Smooth muscle cell (in vitro differentiated cells): ENCODE measurements around the gene MANEAL. TPM values are rescaled to one million over a fixed set of nuclear protein-coding genes. Genes with fewer than 3 reads are reported as not detected.

Source experiments
- DNase-seq: peaks from one replicate; lab custom pipeline; 2025; ENCODE audit not compliant: unreplicated experiment; lab: John Stamatoyannopoulos, UW
- H2AFZ ChIP-seq: fragments of 200-600 bp; sonication (generic); 2 replicates; pipeline ENCODE4 v1.6.0; 2016; ENCODE audit warnings: antibody characterized with exemption, low read depth, mild to moderate bottlenecking
- H3F3A ChIP-seq: fragments of 200-600 bp; sonication (generic); 2 replicates; pipeline ENCODE4 v1.6.0; 2017; ENCODE audit warnings: antibody characterized with exemption, low read depth
- H3K27ac ChIP-seq: fragments of 200-600 bp; sonication (generic); 2 replicates; pipeline ENCODE4 v1.5.1; 2016; ENCODE audit warnings: low read depth, mild to moderate bottlenecking
- H3K27me3 ChIP-seq: fragments of 200-600 bp; sonication (generic); 2 replicates; pipeline ENCODE4 v1.6.1; 2016; ENCODE audit warnings: low read depth, mild to moderate bottlenecking
- H3K36me3 ChIP-seq: fragments of 200-600 bp; sonication (generic); 2 replicates; pipeline ENCODE4 v1.5.1; 2016; ENCODE audit warnings: low read depth
- H3K4me1 ChIP-seq: fragments of 200-600 bp; sonication (generic); 2 replicates; pipeline ENCODE4 v1.5.1; 2016; ENCODE audit warnings: low read depth
- H3K4me2 ChIP-seq: fragments of 200-600 bp; sonication (generic); 2 replicates; pipeline ENCODE4 v1.6.0; 2016; ENCODE audit warnings: mild to moderate bottlenecking
- H3K4me3 ChIP-seq: fragments of 200-600 bp; sonication (generic); 2 replicates; pipeline ENCODE4 v1.5.1; 2016; ENCODE audit warnings: mild to moderate bottlenecking
- H3K79me2 ChIP-seq: fragments of 200-600 bp; sonication (generic); 2 replicates; pipeline ENCODE4 v1.6.0; 2016; ENCODE audit warnings: low read depth, mild to moderate bottlenecking
- H3K9ac ChIP-seq: fragments of 200-600 bp; sonication (generic); 2 replicates; pipeline ENCODE4 v1.6.0; 2016; ENCODE audit warnings: low read depth
- H3K9me3 ChIP-seq: fragments of 200-600 bp; sonication (generic); replicated peaks from 2 replicates; pipeline ENCODE4 v1.5.1; 2016; ENCODE audit warnings: low read depth
- H4K20me1 ChIP-seq: fragments of 200-600 bp; sonication (generic); 2 replicates; pipeline ENCODE4 v1.6.0; 2016; ENCODE audit warnings: low read depth
- WGBS: methylation state at CpG from one replicate; pipeline ENCODE4 v1.1.7; 2016; ENCODE audit warnings: low lambda C conversion rate; 5-methylcytosine and 5-hydroxymethylcytosine counted together
- polyA plus RNA-seq: library from polyadenylated mRNA; unstranded; fragments of >200 nt; fragmentation: Nextera tagmentation; extraction: Ambion mirVana; gene quantifications from 2 replicates; pipeline ENCODE4 v1.2.1, GENCODE V29; 2016
- total RNA-seq: library from RNA; depleted of rRNA; stranded (reverse); fragments of >200 nt; gene quantifications from 2 replicates; pipeline ENCODE4 v1.2.3, GENCODE V29; 2014
- TF ChIP-seq, protein P1 (sequence below): fragments of 200-600 bp; sonication (generic); IDR thresholded peaks from 2 replicates; pipeline ENCODE4 v1.5.1; 2017; ENCODE audit warnings: borderline replicate concordance, mild to moderate bottlenecking, antibody characterized with exemption; ENCODE audit not compliant: insufficient read depth, poor library complexity, severe bottlenecking

Gene MANEAL
- total and polyA plus RNA-seq, 2 experiments from 2014 or later = 0.61 TPM; not detected in 1

DNA sequence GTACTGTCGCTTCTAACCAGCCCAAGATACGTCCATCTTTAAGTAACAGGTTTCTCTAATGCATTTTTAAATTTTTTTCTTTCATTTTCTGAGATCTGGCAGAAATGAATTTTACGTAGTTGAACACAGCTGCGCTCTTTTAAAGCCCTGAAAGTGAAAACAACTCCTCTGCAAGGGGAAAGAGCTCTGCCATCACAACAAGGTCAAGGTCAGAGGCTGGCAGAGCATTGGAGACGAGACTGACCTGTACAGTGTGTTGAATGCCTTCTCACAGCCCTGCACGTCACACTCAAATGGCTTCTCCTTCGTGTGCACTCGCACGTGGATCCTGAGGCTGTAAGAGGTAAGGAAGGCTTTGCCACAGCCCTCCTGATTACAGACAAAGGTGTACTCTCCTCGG lies 46.0 kb downstream of the MANEAL start:
- Histone ChIP-seq H3K9me3 (no peaks in the 10 kb centered on the region), H3K27ac (no peak overlapping the region), H3K4me2 (no peak overlapping the region), H4K20me1 (peaks cover 27% of the 10 kb centered on the region), H3K79me2 (peaks cover 20% of the 10 kb centered on the region), H2AFZ (no peak overlapping the region), H3F3A (no peaks in the 10 kb centered on the region), H3K27me3 (no peaks in the 10 kb centered on the region), H3K4me1 (no peaks in the 10 kb centered on the region), H3K9ac (no peak overlapping the region), H3K36me3 (peaks cover 11% of the 10 kb centered on the region), H3K4me3 (no peak overlapping the region)
- no peak for DNase-seq
- WGBS = 96% methylated on average over 10 of the region's 10 CpGs
- TF ChIP-seq, protein P1, sequence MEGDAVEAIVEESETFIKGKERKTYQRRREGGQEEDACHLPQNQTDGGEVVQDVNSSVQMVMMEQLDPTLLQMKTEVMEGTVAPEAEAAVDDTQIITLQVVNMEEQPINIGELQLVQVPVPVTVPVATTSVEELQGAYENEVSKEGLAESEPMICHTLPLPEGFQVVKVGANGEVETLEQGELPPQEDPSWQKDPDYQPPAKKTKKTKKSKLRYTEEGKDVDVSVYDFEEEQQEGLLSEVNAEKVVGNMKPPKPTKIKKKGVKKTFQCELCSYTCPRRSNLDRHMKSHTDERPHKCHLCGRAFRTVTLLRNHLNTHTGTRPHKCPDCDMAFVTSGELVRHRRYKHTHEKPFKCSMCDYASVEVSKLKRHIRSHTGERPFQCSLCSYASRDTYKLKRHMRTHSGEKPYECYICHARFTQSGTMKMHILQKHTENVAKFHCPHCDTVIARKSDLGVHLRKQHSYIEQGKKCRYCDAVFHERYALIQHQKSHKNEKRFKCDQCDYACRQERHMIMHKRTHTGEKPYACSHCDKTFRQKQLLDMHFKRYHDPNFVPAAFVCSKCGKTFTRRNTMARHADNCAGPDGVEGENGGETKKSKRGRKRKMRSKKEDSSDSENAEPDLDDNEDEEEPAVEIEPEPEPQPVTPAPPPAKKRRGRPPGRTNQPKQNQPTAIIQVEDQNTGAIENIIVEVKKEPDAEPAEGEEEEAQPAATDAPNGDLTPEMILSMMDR = no peak

DNA sequence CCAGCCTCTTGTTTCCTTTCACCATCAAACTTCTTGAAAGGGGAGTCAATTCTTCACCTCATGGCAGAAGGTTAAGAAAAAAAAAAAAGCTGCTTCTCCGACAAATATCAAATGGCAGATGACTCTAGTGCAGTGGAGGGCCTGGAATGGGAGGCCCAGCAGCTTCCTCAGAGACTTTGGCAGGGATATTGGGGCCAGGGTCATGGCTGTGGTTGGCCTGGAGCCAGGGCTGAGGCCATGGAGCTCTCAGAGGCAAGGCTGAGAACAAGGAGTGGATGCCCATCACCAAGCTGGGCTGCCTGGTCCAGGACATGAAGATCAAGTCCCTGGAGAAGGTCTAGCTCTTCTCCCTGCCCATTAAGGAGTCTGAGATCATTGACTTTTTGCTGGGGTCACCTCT lies 47.1 kb downstream of the MANEAL start:
- WGBS = 96% methylated on average over 1 of the region's 1 CpG
- peaks cover 3% of the 10 kb centered on the region for H3K36me3 ChIP-seq
- H3K4me1 ChIP-seq = no peaks in the 10 kb centered on the region
- no peak overlapping the region for H3K4me2 ChIP-seq
- DNase-seq = no peak
- no peak overlapping the region for H3K9ac ChIP-seq
- H3K79me2 ChIP-seq = peaks cover 25% of the 10 kb centered on the region
- TF ChIP-seq, protein P1 = no peak
- no peak overlapping the region for H3K4me3 ChIP-seq
- H3K9me3 ChIP-seq = no peaks in the 10 kb centered on the region
- H3K27me3 ChIP-seq = no peaks in the 10 kb centered on the region
- no peak overlapping the region for H3K27ac ChIP-seq
- peaks cover 38% of the 10 kb centered on the region for H4K20me1 ChIP-seq
- H2AFZ ChIP-seq = no peak overlapping the region
- H3F3A ChIP-seq = no peaks in the 10 kb centered on the region

DNA sequence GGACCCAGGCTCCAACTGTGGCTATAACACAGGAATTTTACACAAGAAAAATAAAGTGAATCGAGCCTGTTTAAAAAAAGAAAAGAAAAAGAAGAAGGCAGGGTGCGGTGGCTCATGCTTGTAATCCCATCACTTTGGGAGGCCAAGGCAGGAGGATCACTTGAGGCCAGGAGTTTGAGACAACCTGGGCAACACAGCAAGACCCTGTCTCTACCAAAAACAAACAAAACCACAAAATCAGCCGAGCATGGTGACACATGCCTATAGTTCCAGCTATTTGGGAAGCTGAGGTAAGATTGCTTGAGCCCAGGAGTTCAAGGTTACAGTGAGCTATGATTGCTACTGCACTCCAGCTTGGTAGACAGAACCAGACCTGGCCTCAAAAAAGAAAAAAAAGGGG lies 48.0 kb downstream of the MANEAL start:
- Histone ChIP-seq H2AFZ (no peak overlapping the region), H3K4me3 (no peak overlapping the region), H3K27me3 (no peaks in the 10 kb centered on the region), H3K9ac (no peak overlapping the region), H3K9me3 (no peaks in the 10 kb centered on the region), H3K27ac (no peak overlapping the region), H3K4me1 (no peaks in the 10 kb centered on the region), H3K36me3 (no peaks in the 10 kb centered on the region), H4K20me1 (peaks cover 44% of the 10 kb centered on the region), H3K4me2 (no peak overlapping the region), H3K79me2 (peaks cover 26% of the 10 kb centered on the region), H3F3A (no peaks in the 10 kb centered on the region)
- TF ChIP-seq, protein P1 = no peak
- no peak for DNase-seq
- WGBS = 98% methylated on average over 3 of the region's 3 CpGs

DNA sequence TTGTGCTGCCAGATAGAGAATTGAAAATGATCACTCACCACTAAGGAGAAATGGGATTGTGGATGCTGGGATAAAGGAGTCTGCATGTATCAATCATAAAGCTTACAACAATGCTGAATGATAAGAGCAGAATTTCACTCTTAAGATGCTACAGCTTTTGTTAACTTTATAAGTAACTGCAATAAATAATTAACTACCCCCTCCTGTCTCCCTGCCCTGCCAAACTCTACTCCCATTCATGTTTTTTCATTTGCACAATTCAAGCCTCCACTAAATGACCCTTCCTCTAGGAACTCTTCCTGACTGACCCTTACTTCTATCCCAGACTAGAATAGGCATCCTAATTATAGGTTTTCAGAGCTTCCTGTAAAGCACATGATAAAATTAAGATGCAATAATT lies 50.9 kb downstream of the MANEAL start:
- Histone ChIP-seq H3K9ac (peak overlapping the region; percentile 1), H3K4me1 (no peaks in the 10 kb centered on the region), H4K20me1 (peaks cover 70% of the 10 kb centered on the region), H3F3A (no peaks in the 10 kb centered on the region), H3K4me3 (no peak overlapping the region), H3K27ac (no peak overlapping the region), H2AFZ (no peak overlapping the region), H3K79me2 (peaks cover 45% of the 10 kb centered on the region), H3K36me3 (no peaks in the 10 kb centered on the region), H3K9me3 (no peaks in the 10 kb centered on the region), H3K27me3 (no peaks in the 10 kb centered on the region), H3K4me2 (no peak overlapping the region)
- TF ChIP-seq, protein P1 = no peak
- no peak for DNase-seq
